Measurements from ENCODE around the gene CYP2S1. TPM values are rescaled to one million over a fixed set of nuclear protein-coding genes. Genes with fewer than 3 reads are reported as not detected.
A peak's percentile ranks its signal among the peaks of the same experiment; 100 is the strongest.

CYP2S1 gene
- total RNA-seq, 1 donor from 2014 or later = 2.2 TPM

GRCh38 chr19:41195675-41196497 is 2.9 kb downstream of the CYP2S1 start:
- no peak for DNase-seq (ENCODE audit: low read depth)

- DNase-seq (ENCODE audit: low read depth) = no peak
Observed at GRCh38 chr19:41198559-41198958, 5.5 kb downstream of the CYP2S1 start.

- no peak for DNase-seq (ENCODE audit: low read depth)
Observed at GRCh38 chr19:41203371-41203770, 10.4 kb downstream of the CYP2S1 start.

- peak; percentile 81 for DNase-seq (ENCODE audit: low read depth)
Observed at GRCh38 chr19:41204338-41204737, 11.3 kb downstream of the CYP2S1 start.

- peak; percentile 36 for DNase-seq (ENCODE audit: low read depth)
Observed at GRCh38 chr19:41205995-41206394, 13.0 kb downstream of the CYP2S1 start.

- DNase-seq (ENCODE audit: low read depth) = no peak
Observed at GRCh38 chr19:41206456-41206855, 13.4 kb downstream of the CYP2S1 start.

- DNase-seq (ENCODE audit: low read depth) = no peak
Observed at GRCh38 chr19:41206926-41207750, 14.1 kb downstream of the CYP2S1 start.

- no peak for DNase-seq (ENCODE audit: low read depth)
Observed at GRCh38 chr19:41214161-41214560, 21.1 kb downstream of the CYP2S1 start.

GRCh38 chr19:41217741-41218140 is 24.7 kb downstream of the CYP2S1 start:
- DNase-seq (ENCODE audit: low read depth) = no peak

GRCh38 chr19:41218249-41218614 is 25.2 kb downstream of the CYP2S1 start:
- DNase-seq (ENCODE audit: low read depth) = no peak

- DNase-seq (ENCODE audit: low read depth) = peak; percentile 59
Observed at GRCh38 chr19:41218615-41219507, 25.8 kb downstream of the CYP2S1 start, which contains the start of gene AXL. AXL (plus strand) TSS chr19:41219223; CDS start chr19:41219393, 170 bp downstream.

GRCh38 chr19:41219924-41220567 is 27.0 kb downstream of the CYP2S1 start:
- no peak for DNase-seq (ENCODE audit: low read depth)

GRCh38 chr19:41220811-41221210 is 27.8 kb downstream of the CYP2S1 start:
- DNase-seq (ENCODE audit: low read depth) = no peak

- DNase-seq (ENCODE audit: low read depth) = no peak
Observed at GRCh38 chr19:41221514-41222205, 28.6 kb downstream of the CYP2S1 start.

GRCh38 chr19:41222240-41222639 is 29.2 kb downstream of the CYP2S1 start:
- DNase-seq (ENCODE audit: low read depth) = no peak

GRCh38 chr19:41223431-41224234 is 30.6 kb downstream of the CYP2S1 start:
- DNase-seq (ENCODE audit: low read depth) = peak; percentile 90

GRCh38 chr19:41224632-41225031 is 31.6 kb downstream of the CYP2S1 start:
- DNase-seq (ENCODE audit: low read depth) = no peak

- DNase-seq (ENCODE audit: low read depth) = peak; percentile 98
Observed at GRCh38 chr19:41225238-41226052, 32.4 kb downstream of the CYP2S1 start.

Measured in renal cortical epithelial cell (primary cell).